RKO (cell line): ENCODE measurements around the gene SLC15A1.

Experiments used
- DNase-seq: peaks from one replicate; pipeline ENCODE4 v3.0.0-alpha.2; 2016; ENCODE audit warnings: low spot score

Gene SLC15A1

GRCh38 chr13:98751367-98751782 is 1.1 kb downstream of the SLC15A1 start:
- no peak for DNase-seq

DNA sequence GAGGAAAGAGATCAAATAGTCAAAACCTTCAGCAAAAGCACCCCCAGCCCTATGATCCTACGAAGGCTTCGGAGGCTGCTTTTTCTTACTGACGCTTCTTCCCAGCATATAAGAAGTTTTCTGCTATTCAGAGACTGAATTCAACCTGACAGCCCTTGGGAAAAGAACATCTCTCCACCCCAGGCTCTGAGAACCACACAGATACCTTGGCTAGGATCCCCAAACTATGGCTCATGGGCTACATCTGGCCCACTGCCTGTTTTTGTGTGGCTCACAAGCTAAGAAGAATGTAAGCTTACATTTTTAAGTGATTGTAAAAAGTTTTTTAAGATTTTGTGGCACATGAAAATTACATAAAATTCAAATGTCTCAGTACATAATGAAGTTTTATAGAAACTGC is 3.0 kb downstream of the SLC15A1 start:
- DNase-seq: no peak

DNA sequence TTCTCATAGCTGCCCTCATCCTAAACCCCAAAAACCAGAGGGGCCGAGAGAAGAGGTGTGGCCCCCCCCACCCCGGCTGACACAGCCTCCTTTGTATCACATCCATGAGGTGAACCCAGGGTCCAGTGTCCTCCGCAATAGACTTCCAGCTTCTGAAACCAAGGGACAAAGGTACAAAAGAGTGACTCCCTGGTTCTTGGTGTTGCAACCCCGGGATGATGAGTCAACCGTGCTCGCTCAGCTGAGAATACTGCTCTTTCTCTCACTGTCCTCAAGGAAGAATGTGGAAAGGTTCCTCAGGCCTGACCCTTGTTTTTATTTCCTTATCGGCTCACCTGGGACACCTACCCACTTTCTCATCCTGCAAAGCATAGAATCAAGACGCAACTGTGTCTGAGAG is 5.5 kb downstream of the SLC15A1 start:
- DNase-seq: no peak

- DNase-seq: no peak
Observed at GRCh38 chr13:98743377-98743776, 9.1 kb downstream of the SLC15A1 start.

- DNase-seq: no peak
Observed at GRCh38 chr13:98742961-98743360, 9.5 kb downstream of the SLC15A1 start.

DNA sequence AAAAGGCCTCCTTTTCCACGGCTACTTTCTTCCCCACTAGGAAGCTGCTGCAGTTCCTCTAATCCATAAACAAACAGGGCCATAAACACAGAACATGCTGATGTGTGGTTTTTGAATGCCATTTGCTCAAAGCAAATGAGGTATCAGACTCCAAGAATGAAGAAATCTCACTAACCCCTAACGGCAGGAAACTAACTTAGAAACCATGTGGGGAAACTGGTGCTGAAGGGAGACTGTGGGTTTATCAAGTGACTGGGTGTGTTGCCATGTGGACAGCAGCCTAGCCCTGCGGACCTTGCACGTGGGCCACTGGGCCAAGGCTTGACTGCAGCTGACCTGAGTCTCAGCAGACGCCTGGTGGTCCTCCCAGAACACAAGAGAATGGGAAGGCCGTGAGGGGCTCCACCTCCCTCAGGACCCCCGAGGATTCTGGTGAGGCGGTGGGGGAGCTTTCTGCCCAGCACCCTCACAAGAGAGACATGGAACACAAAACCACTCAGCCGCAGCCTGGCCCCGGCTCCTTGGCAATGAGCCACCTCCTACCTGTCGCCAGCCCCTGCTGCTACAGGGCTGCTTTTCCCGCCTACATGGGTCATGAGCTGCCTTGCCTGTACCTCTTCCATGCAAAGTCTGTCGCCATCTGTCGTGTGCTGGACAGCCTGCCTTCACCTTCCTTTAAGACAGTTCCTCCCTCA is 10.6 kb downstream of the SLC15A1 start:
- DNase-seq: no peak

DNA sequence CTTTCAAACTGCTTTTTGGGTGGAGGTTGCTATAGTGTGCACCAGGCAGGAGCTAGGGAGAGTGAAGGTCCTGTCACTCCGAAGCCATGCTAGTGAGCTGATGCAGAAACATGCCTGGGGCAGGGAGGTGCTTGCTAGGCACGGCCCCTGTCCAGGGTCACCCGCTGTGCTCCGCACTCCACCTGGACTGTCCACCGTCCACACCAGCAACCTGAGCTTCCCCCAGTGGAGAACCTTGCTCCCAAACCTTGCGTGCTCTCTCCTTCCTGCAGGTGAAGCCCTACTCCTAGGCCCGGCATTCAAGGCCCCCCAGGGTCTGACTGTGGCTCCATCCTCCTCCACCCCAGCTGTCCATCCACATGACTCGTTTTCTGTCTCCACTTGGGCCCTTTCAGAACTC is 12.3 kb downstream of the SLC15A1 start:
- DNase-seq: no peak

DNA sequence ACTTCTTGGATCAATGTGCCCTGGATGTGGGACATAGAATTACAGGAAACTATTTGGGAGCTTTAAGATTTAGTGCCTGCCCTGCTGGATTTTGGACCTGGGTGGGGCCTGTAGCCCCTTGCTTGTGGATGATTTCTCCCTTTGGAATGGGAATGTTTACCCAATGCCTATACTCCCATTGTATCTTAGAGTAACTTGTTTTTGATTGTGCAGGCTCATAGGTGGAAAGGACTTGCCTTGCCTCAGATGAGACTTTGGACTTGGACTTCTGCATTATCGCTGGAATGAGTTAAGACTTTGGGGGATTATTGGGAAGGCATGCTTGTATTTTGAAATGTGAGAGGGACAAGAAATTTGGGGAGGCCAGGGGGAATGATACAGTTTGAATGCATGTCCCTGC is 13.5 kb downstream of the SLC15A1 start:
- no peak for DNase-seq

- DNase-seq: no peak
Observed at GRCh38 chr13:98738213-98738612, 14.3 kb downstream of the SLC15A1 start.

DNA sequence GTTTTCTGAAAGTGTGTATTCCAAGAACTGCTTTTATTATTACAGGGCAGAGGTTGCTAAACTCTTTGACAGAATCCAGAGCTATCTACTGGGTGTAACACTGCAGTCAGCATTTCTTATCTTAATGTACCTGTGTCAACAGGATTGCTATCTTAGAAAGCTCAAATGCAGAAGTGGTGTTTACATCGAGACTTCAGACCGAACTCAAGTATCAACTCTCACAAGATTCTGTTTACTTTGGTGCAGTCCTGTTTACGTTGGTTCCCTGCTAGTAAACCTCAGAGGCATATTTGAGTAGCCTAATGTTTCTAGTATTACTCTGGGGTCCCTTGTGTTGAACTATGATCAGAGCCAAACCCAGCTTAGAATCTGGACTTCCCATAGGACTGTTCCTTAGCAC is 20.5 kb downstream of the SLC15A1 start:
- no peak for DNase-seq

- no peak for DNase-seq
Observed at GRCh38 chr13:98731038-98731437, 21.4 kb downstream of the SLC15A1 start.

GRCh38 chr13:98730441-98730840 is 22.0 kb downstream of the SLC15A1 start:
- DNase-seq: no peak

GRCh38 chr13:98729658-98730057 is 22.8 kb downstream of the SLC15A1 start:
- DNase-seq: no peak

- DNase-seq: no peak
Observed at GRCh38 chr13:98722958-98723357, 29.5 kb downstream of the SLC15A1 start.

DNA sequence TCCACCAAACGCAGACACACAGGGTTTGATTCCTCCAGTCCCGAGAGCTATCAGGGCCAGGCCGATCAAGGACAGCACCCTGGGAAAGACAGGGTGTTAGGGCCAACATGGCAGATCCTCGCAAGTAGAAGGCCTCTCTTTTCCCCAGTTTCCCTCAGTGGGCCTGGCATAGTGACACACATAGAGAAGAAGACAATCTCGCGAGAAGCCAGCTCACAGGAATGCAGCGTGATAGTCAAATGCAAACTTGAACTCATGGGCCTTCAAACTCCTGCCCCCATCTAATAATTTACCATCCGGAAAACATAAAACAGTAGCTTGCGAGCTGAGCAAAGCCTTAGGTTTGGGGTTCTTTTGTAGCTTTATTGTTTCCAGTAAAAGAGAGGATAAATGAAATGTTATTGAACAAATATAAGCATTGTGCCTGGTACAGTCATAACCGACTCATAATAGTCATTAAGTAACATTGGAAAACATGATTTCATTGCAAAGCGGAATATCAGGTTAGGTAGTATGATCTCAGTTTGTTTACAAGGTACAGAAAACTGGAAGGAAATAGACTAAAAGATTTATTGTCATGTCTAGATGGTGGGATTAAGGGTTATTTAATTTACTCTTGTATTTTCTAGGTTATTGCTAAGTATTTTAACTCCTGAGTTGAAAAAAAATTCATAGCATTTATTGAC is 30.5 kb downstream of the SLC15A1 start:
- DNase-seq: no peak

GRCh38 chr13:98719527-98720250 is 32.8 kb downstream of the SLC15A1 start:
- no peak for DNase-seq

DNA sequence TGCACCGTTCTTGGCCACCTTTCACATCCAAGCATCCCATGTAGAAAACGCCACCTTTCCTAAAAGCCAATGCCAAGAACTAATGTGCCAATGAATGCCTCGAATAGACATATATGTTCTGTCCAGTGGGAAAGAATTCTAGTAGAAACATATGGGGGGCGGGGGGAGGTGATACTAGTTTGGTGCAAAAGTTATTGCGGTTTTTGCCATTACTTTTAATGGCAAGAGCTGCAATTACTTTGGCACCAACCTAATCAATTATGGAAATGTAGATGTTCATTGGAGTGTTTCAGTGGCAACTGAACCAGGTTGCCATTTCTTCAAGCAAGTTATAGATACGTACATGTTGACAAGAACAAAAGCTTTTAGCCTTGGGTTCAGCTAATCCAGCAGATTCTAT is 34.6 kb downstream of the SLC15A1 start:
- no peak for DNase-seq

DNA sequence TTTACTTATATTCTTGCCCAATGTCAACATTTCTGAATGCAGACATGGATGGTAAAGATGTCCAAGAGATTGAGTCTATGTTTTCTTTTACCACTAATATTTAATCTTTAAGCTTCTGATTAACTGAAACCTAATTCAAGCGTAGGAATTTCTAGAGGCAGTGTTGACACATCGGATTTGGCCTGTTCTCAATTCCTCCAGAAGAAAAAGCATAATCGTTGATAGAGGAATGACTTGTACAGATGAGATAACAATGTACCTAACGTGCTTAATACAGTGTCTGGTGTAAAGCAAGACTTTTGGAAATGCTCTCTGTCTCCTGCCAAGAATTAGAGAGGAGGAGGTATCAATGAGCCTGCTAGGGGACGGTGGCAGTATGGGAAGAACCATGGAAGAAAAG is 35.2 kb downstream of the SLC15A1 start:
- no peak for DNase-seq

DNA sequence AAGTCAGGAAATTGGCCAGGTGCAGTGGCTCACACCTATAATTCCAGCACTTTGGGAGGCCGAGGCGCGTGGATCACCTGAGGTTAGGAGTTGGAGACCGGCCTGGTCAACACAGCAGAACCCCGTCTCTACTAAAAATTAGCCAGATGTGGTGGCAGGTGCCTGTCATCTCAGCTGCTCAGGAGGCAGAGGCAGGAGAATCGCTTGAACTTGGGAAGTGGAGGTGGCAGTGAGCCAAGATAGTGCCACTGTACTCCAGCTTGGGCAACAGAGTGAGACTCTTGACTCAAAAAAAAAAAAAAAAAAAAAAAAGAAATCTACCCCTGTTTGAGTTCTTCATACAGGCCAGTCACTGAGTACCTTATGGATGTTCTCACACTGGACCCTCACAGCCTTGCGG is 42.0 kb downstream of the SLC15A1 start:
- no peak for DNase-seq

DNA sequence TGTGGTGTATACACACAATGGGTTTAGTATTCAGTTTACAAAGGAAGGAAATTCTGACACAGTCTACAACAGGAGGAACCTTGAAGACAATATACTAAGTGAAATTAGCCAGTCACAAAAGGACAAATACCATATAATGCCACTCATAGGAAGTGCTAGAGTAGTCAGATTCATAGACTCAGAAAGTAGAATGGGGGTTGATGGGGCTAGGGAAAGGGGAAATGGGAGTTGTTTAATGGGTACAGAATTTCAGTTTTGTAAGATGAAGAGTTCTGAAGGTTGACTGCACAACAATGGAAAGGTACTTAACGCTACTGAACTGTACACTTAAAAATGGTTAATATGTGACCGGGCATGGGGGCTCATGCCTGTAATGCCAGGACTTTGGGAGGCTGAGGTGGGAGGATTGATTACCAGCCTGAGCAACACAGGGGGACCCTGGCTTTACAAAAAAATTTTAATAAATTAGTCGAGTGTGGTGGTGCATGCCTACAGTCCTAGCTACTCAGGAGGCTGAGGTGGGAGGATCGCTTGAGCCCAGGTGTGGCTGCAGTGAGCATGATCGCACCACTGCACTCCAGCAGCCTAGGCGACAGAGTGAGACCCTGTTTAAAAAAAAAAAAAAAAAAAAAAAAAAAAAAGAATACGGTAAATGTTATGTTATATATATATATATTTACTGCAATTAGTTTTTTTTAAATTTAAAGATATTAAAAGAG is 45.0 kb downstream of the SLC15A1 start:
- no peak for DNase-seq

DNA sequence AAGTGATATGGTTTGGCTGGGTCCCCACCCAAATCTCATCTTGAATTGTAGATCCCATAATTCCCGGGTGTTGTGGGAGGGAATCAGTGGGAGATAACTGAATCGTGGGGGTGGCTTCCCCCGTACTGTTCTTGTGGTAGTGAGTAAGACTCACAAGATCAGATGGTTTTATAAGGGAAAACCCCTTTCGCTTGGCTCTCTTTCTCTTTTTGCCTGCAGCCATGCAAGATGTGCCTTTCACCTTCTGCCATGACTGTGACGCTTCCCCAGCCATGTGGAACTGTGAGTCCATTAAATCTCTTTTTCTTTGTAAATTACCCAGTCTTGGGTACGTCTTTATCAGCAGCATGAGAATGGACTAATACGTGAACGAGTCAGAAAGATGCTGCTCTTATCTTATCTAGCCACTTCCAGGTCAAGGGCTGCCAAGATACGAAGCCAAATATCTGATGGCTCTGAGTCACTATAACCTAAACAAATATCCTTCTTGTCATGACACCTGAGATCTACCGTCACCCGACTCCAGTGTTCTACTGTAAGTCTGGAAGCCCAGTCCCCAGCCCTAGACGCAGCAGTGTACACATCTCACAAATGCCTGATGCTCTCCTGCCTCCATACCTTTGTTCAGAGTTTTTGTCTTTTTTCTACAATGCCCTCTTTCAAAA is 45.9 kb downstream of the SLC15A1 start:
- DNase-seq: no peak

- DNase-seq: no peak
Observed at GRCh38 chr13:98697791-98698190, 54.7 kb downstream of the SLC15A1 start.
